Thyroid gland (tissue), 4 donors: ENCODE data around the gene FAM89B. TPM values are rescaled to one million over a fixed set of nuclear protein-coding genes. Genes with fewer than 3 reads are reported as not detected.
"Not testable (repeated sequence)": the region's sequence is repeated elsewhere in the genome, so short reads cannot be mapped to it uniquely, and the experiment has no call there.

Experiments
- DNase-seq, 2 donors: peaks; one replicate each; pipeline ENCODE4 v3.0.0-alpha.2; 2019
- H3K27ac ChIP-seq, 3 donors: fragments of 200-600 bp; sonication (generic); 1 replicate in 2 of 3; 2 replicates in 1 of 3; pipeline ENCODE4 v1.5.1; 2016 to 2019; ENCODE audit warnings: mild to moderate bottlenecking in 1 of 3, moderate library complexity in 1 of 3
- H3K27me3 ChIP-seq: fragments of 200-600 bp; sonication (generic); one replicate; pipeline ENCODE4 v1.5.1; 2019
- H3K36me3 ChIP-seq, 2 donors: fragments of 200-600 bp; sonication (generic); one replicate each; pipeline ENCODE4 v1.5.1; 2016 to 2019
- H3K4me1 ChIP-seq, 2 donors: fragments of 200-600 bp; sonication (generic); one replicate each; pipeline ENCODE4 v1.5.1; 2017 to 2019
- H3K4me3 ChIP-seq, 3 donors: fragments of 200-600 bp; sonication (generic); replicated peaks in 1 of 3; 1 replicate in 2 of 3; 2 replicates in 1 of 3; pipeline ENCODE4 v1.5.1; 2016; ENCODE audit warnings: mild to moderate bottlenecking in 1 of 3
- H3K9me3 ChIP-seq: fragments of 200-600 bp; sonication (generic); one replicate; pipeline ENCODE4 v1.5.1; 2017
- POLR2A ChIP-seq, 2 donors: fragments of 450-650 bp; IDR thresholded peaks; one replicate each; pipeline ENCODE4 v1.6.1; 2017; ENCODE audit warnings: antibody characterized with exemption in 2 of 2, mild to moderate bottlenecking in 2 of 2, moderate library complexity in 1 of 2
- WGBS, 2 donors: methylation state at CpG; one replicate each; pipeline ENCODE4 v1.1.5; 2017; 5-methylcytosine and 5-hydroxymethylcytosine counted together
- intact Hi-C: fragments of 100-400 bp; cut with DNase I; formaldehyde crosslinking; loops from one replicate; pipeline ENCODE4 v1.15.1; 2023
- total RNA-seq, 4 donors: library from RNA; depleted of rRNA; stranded (reverse); fragments of >200 nt; gene quantifications; one replicate each; pipeline ENCODE4 v1.2.3, GENCODE V29; 2016
- TF ChIP-seq, protein P1 (sequence below), 6 experiments: fragments of 200-600 bp in 3 of 6; fragments of 450-650 bp in 3 of 6; sonication (generic) in 3 of 6; IDR thresholded peaks; one replicate each; pipeline ENCODE4 v1.5.1; 2016 to 2019; ENCODE audit warnings: antibody characterized with exemption in 6 of 6, mild to moderate bottlenecking in 2 of 6, inconsistent platforms in 1 of 6, moderate library complexity in 1 of 6

Gene FAM89B
- 10 to 100 TPM; 26.9 to 55.5 (median 43.2) TPM for total RNA-seq

DNA sequence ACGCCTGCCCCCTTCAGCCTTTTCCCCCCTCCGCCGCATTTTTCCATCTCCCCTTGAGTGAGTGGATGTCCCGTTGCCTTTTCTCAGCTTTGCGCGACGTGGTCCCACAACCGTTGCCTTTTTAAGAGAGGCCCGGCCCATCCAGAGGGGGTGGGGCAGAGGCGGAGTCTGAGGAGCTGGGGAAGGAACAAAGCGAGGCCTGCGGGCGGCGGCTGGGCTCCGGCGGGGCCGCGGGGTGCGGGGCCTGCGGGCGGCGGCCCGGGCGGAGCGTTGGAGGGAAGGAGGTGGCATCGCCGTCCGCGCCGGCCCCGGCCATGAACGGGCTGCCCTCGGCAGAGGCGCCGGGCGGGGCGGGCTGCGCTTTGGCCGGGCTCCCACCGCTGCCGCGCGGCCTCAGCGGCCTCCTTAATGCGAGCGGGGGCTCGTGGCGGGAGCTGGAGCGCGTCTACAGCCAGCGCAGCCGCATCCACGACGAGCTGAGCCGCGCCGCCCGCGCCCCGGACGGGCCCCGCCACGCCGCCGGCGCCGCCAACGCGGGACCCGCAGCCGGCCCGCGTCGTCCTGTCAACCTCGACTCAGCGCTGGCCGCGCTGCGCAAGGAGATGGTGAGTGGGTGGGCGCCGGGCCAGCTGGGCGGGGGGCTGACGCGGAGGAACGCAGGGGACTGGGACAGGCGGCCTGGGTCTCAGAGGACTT, at the start of gene FAM89B:
Gene FAM89B, plus strand, starts transcription at position 183 of the 696 bp plus-strand sequence. Its CDS starts 132 bp downstream, at position 315.
- 0% methylated on average over 40 to 46 of the region's 86 CpGs for WGBS, 2 donors
- Histone ChIP-seq H3K36me3 (no peaks in the 10 kb centered on the region), H3K27me3 (no peaks in the 10 kb centered on the region), H3K27ac (peak within 1 kb of the TSS in 1 of 3 donors; percentile 81), H3K4me3 (peak within 1 kb of the TSS in 2 of 3 donors; percentile 31 to 62), H3K9me3 (no peaks in the 10 kb centered on the region), H3K4me1 (peaks cover 52 to 71% of the 10 kb centered on the region in 2 donors)
- intact Hi-C loops, result loop anchor here (2.0 kb wide), 1 partner anchor 30 kb away; no protein-coding TSS in a partner anchor
- DNase-seq, result peak; percentile 92 to 94
- TF ChIP-seq, protein P1, sequence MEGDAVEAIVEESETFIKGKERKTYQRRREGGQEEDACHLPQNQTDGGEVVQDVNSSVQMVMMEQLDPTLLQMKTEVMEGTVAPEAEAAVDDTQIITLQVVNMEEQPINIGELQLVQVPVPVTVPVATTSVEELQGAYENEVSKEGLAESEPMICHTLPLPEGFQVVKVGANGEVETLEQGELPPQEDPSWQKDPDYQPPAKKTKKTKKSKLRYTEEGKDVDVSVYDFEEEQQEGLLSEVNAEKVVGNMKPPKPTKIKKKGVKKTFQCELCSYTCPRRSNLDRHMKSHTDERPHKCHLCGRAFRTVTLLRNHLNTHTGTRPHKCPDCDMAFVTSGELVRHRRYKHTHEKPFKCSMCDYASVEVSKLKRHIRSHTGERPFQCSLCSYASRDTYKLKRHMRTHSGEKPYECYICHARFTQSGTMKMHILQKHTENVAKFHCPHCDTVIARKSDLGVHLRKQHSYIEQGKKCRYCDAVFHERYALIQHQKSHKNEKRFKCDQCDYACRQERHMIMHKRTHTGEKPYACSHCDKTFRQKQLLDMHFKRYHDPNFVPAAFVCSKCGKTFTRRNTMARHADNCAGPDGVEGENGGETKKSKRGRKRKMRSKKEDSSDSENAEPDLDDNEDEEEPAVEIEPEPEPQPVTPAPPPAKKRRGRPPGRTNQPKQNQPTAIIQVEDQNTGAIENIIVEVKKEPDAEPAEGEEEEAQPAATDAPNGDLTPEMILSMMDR (IDR thresholded peaks at IDR 0.05), result peak in 1 of 6 experiments; percentile 1
- TF ChIP-seq POLR2A (IDR thresholded peaks at IDR 0.05), result peak in 1 of 2 donors; percentile 74

DNA sequence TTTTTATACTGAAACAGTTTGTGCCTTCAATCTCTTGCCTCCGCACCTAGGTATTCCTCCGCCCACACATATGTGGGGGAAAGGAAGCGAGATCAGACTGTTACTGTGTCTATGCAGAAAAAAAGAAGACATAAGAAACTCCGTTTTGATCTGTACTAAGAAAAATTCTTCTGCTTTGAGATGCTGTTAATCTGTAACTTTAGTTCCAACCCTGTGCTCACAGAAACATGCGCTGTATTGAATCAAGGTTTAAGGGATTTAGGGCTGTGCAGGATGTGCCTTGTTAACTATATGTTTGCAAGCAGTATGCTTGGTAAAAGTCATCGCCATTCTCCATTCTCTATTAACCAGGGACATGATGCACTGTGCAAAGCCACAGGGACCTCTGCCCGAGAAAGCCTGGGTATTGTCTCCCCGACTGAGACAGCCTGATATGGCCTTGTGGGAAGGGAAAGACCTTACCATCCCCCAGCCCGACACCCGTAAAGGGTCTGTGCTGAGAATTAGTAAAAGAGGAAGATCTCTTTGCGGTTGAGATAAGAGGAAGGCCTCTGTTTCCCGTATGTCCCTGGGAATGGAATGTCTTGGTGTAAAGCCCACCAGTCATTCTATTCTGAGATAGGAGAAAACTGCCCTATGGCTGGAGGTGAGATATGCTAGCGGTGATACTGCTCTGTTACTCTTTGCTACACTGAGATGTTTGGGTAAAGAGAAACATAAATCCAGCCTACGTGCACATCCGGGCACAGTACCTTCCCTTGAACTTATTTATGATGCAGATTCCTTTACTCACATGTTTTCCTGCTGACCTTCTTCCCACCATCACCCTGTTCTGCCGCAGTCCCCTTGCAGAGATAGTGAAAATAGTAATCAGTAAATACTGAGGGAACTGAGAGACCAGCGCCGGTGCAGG, 49.4 kb upstream of the FAM89B start:
- Histone ChIP-seq H3K4me1 (peaks cover 32 to 39% of the 10 kb centered on the region in 2 donors), H3K36me3 (peaks cover 9 to 10% of the 10 kb centered on the region in 2 donors)
- H3K27me3 ChIP-seq, H3K9me3 ChIP-seq, DNase-seq, H3K27ac ChIP-seq, H3K4me3 ChIP-seq: not testable (repeated sequence)
- WGBS, 2 donors, result 82 to 90% methylated on average over 18 of the region's 18 CpGs
- intact Hi-C loops, result loop anchor here (10.0 kb wide), 1 partner anchor 238 kb away; no protein-coding TSS in a partner anchor

DNA sequence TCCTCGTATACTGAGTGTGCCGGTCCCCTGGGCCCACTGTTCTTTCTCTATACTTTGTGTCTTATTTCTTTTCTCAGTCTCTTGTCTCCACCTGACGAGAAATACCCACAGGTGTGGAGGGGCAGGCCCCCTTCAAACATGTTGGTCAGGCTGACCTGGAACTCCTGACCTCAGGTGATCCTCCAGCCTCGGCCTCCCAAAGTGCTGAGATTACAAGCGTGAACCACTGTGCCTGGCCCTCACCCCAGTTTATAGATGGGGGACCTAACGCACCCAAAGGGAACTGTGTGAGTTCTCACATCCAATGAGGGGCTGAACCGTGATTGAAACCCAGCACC, 48.7 kb upstream of the FAM89B start:
- H3K4me3 ChIP-seq, DNase-seq, H3K9me3 ChIP-seq, H3K27me3 ChIP-seq: not testable (repeated sequence)
- WGBS, 2 donors, result 93 to 96% methylated on average over 7 of the region's 7 CpGs
- Histone ChIP-seq H3K27ac (peak overlapping the region in 2 of 3 donors; percentile 67 to 72), H3K4me1 (peaks cover 32 to 39% of the 10 kb centered on the region in 2 donors), H3K36me3 (peaks cover 10 to 12% of the 10 kb centered on the region in 2 donors)
- intact Hi-C loops, result loop anchor here (10.0 kb wide), 1 partner anchor 239 kb away; no protein-coding TSS in a partner anchor

DNA sequence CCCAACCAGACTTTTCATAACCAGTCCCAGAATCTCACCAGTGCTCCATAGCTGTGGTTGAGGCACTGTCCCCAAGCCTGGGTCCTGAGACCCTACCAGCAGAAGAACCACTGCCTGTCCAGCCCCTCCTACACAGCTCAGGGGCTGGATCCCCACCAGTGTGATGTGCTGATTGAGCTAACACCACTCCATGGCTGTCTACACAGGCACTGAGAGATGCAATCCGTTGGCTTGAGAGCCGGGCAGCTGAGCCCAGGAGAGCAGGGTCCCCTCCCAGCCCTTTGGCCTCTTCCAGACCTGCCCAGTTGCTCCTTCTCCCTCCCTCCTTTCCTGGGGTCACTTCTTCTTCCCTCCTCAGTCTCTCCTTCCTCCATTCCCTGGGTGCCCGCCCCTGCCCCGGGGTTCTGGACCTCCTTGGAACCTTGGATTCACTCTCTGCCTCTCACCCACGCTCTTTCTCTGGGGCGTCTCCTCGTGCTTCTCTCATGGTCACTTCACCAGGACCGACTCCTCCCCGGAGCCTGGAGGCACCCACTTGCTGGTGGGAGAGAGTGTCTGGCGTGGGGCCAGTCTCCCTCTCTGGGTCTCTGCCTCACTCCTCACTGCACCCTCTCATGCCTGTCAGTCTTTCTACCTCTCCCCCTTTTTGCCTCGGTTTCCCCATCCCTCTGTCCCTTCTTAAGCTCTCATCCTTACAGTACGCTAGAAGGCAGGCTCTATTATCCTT, 48.2 kb upstream of the FAM89B start:
- Histone ChIP-seq H3K9me3 (no peaks in the 10 kb centered on the region), H3K27ac (peak overlapping the region; percentile 10 to 72 (median 67)), H3K4me3 (peak overlapping the region in 1 of 3 donors; percentile 14), H3K27me3 (no peaks in the 10 kb centered on the region), H3K4me1 (peaks cover 32 to 39% of the 10 kb centered on the region in 2 donors), H3K36me3 (peaks cover 10 to 12% of the 10 kb centered on the region in 2 donors)
- WGBS, 2 donors, result 14 to 30% methylated on average over 12 of the region's 12 CpGs
- no peak for TF ChIP-seq POLR2A (IDR thresholded peaks at IDR 0.05)
- TF ChIP-seq, protein P1 (IDR thresholded peaks at IDR 0.05), result no peak
- intact Hi-C loops, result loop anchor here (10.0 kb wide), 1 partner anchor 239 kb away; no protein-coding TSS in a partner anchor
- DNase-seq, result peak; percentile 83 to 96

DNA sequence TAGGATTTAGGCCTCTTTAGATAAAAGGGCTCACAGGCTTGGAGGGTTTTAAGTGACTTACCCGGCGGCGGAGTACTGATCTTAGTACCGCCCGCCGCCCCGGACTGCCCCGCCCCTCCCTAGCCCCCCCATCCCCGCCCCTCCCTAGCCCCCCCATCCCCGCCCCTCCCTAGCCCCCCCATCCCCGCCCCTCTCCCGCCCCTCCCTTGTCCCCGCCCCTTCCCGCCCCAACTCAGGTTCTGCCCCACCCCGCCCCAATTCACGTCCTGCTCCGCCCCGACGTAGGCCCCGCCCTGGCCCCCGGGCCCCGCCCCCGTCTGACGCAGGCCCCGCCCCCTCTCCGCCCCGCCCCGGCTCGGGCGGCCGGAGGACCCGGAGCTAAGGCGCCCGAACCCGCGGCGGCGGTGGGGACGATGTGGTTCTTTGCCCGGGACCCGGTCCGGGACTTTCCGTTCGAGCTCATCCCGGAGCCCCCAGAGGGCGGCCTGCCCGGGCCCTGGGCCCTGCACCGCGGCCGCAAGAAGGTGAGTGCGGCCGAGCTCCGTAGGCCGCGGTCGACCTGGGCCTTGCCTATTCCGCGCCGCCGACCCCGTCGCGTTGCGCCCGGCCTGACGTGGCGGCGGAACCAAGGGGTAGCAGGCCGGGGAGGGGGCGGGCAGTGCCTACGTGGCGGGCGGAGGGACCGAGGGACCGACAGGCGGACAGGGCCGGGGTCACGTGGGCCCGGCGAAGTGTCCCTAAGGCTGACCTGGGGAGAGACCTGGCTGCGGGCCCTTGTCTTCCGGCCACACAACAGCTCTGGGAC, 47.4 kb upstream of the FAM89B start, which contains the start of gene SCYL1:
Gene SCYL1, plus strand, starts transcription at position 343 of the 805 bp plus-strand sequence. Its CDS starts 71 bp downstream, at position 414.
- H3K36me3 ChIP-seq, result peaks cover 11 to 12% of the 10 kb centered on the region in 2 donors
- H3K4me3 ChIP-seq, result peak within 1 kb of the TSS; percentile 96 to 99 (median 99)
- peaks cover 32 to 39% of the 10 kb centered on the region in 2 donors for H3K4me1 ChIP-seq
- H3K27ac ChIP-seq, result peak within 1 kb of the TSS; percentile 81 to 89 (median 86)
- intact Hi-C loops, result loop anchor here (10.0 kb wide), 1 partner anchor 240 kb away; no protein-coding TSS in a partner anchor
- H3K27me3 ChIP-seq, result no peaks in the 10 kb centered on the region
- 1 to 2% methylated on average over 14 to 22 of the region's 82 CpGs for WGBS, 2 donors
- peak; percentile 71 to 74 for DNase-seq
- H3K9me3 ChIP-seq, result no peaks in the 10 kb centered on the region
- TF ChIP-seq POLR2A (IDR thresholded peaks at IDR 0.05), result peak in 1 of 2 donors; percentile 52
- TF ChIP-seq, protein P1 (IDR thresholded peaks at IDR 0.05), result no peak
